ENCODE data around the gene PMIS2. TPM values are rescaled to one million over a fixed set of nuclear protein-coding genes. Genes with fewer than 3 reads are reported as not detected.
"Not testable (repeated sequence)": the region's sequence is repeated elsewhere in the genome, so short reads cannot be mapped to it uniquely, and the experiment has no call there.

PMIS2 gene
- total and polyA plus RNA-seq, 4 donors: not detected

- ATAC-seq (ENCODE audit: low FRiP score): no peak
- H3K4me3 ChIP-seq (ENCODE audit: low read length in 2 of 2): no peak overlapping the region
- H3K36me3 ChIP-seq (ENCODE audit: control insufficient read depth in 1 of 2, insufficient read depth in 2 of 2, low read length in 1 of 2): no peaks in the 10 kb centered on the region
- intact Hi-C loops (cut with DNase I): no loop called here
- no peaks in the 10 kb centered on the region for H3K9me3 ChIP-seq (ENCODE audit: control insufficient read depth, low read length)
- H3K27me3 ChIP-seq (ENCODE audit: control insufficient read depth in 1 of 2, insufficient read depth in 2 of 2, low read length in 1 of 2): no peaks in the 10 kb centered on the region
- H3K4me1 ChIP-seq (ENCODE audit: control insufficient read depth in 1 of 2, insufficient read depth in 2 of 2, low read length in 2 of 2): no peaks in the 10 kb centered on the region
- 97 to 100% methylated on average over 1 of the region's 1 CpG for WGBS, 2 donors
- DNase-seq: no peak
- no peak overlapping the region for H3K27ac ChIP-seq (ENCODE audit: low read depth in 1 of 2, low read length in 2 of 2)
These were observed 10.0 kb downstream of the PMIS2 start for GRCh38 chr19:35595928-35596327.

- H3K36me3 ChIP-seq (ENCODE audit: control insufficient read depth in 1 of 2, insufficient read depth in 2 of 2, low read length in 1 of 2): no peaks in the 10 kb centered on the region
- no peaks in the 10 kb centered on the region for H3K27me3 ChIP-seq (ENCODE audit: control insufficient read depth in 1 of 2, insufficient read depth in 2 of 2, low read length in 1 of 2)
- 63 to 72% methylated on average over 4 of the region's 4 CpGs for WGBS, 2 donors
- DNase-seq (peak in 1 of 2 donors; percentile 8), ATAC-seq (ENCODE audit: low FRiP score) (no peak)
- H3K4me1 ChIP-seq (ENCODE audit: control insufficient read depth in 1 of 2, insufficient read depth in 2 of 2, low read length in 2 of 2): no peaks in the 10 kb centered on the region
- H3K9me3 ChIP-seq (ENCODE audit: control insufficient read depth, low read length): no peaks in the 10 kb centered on the region
- H3K4me3 ChIP-seq (ENCODE audit: low read length in 2 of 2): no peak overlapping the region
- H3K27ac ChIP-seq (ENCODE audit: low read depth in 1 of 2, low read length in 2 of 2): no peak overlapping the region
- intact Hi-C loops (cut with DNase I): no loop called here
These were observed 10.5 kb downstream of the PMIS2 start for GRCh38 chr19:35596366-35596999.

DNA sequence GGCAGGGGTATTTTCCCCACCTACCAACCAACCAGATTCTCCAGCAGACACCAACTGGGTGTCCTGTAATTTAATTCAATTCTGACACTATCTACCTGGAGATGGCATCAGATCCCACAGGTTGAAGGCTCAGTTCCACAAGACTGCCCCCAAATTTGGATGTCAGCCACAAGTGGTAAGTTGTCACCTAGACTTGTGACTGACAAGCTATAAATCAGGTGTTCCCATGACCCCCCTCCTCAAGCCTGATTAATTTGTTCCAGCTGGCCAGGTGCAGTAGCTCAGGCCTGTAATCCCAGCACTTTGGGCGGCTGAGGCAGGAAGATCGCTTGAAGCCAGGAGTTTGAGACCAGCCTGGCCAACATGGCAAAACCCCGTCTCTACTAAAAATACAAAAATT is 16.0 kb downstream of the PMIS2 start:
- Histone ChIP-seq H3K4me3 (ENCODE audit: low read length in 2 of 2) (no peak overlapping the region), H3K27me3 (ENCODE audit: control insufficient read depth in 1 of 2, insufficient read depth in 2 of 2, low read length in 1 of 2) (no peaks in the 10 kb centered on the region), H3K9me3 (ENCODE audit: control insufficient read depth, low read length) (no peaks in the 10 kb centered on the region), H3K4me1 (ENCODE audit: control insufficient read depth in 1 of 2, insufficient read depth in 2 of 2, low read length in 2 of 2) (no peaks in the 10 kb centered on the region), H3K27ac (ENCODE audit: low read depth in 1 of 2, low read length in 2 of 2) (no peak overlapping the region), H3K36me3 (ENCODE audit: control insufficient read depth in 1 of 2, insufficient read depth in 2 of 2, low read length in 1 of 2) (no peaks in the 10 kb centered on the region)
- ATAC-seq (ENCODE audit: low FRiP score) (no peak), DNase-seq (peak in 1 of 2 donors; percentile 10)
- intact Hi-C loops (cut with DNase I): no loop called here
- 88 to 96% methylated on average over 3 of the region's 3 CpGs for WGBS, 2 donors

DNA sequence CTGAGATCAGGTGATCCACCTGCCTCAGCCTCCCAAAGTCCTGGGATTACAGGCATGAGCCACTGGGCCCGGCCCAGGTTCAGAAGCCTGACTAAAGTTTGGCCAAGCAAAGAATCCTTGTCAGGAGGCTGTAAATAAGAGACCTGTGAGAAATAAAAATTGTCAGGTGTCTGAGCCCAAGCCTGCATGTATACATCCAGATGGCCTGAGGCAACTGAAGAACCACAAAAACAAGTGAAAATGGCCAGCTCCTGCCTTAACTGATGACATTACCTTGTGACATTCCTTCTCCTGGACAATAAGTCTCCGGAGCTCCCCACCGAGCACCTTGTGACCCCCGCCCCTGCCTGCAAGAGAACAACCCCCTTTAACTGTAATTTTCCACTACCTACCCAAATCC is 18.5 kb downstream of the PMIS2 start:
- H3K4me3 ChIP-seq (ENCODE audit: low read length in 2 of 2): not testable (repeated sequence)

DNA sequence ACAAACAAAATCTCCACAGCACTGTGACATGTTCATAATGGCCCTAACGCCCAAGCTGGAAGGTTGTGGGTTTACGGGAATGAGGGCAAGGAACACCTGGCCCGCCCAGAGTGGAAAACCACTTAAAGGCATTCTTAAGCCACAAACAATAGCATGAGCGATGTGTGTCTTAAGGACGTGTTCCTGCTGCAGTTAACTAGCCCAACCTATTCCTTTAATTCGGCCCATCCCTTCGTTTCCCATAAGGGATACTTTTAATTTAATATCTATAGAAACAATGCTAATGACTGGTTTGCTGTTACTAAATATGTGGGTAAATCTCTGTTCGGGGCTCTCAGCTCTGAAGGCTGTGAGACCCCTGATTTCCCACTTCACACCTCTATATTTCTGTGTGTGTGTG is 21.2 kb downstream of the PMIS2 start:
- H3K9me3 ChIP-seq (ENCODE audit: control insufficient read depth, low read length); ATAC-seq (ENCODE audit: low FRiP score); H3K27ac ChIP-seq (ENCODE audit: low read depth in 1 of 2, low read length in 2 of 2); H3K27me3 ChIP-seq (ENCODE audit: control insufficient read depth in 1 of 2, insufficient read depth in 2 of 2, low read length in 1 of 2); DNase-seq; H3K4me3 ChIP-seq (ENCODE audit: low read length in 2 of 2); H3K36me3 ChIP-seq (ENCODE audit: control insufficient read depth in 1 of 2, insufficient read depth in 2 of 2, low read length in 1 of 2); intact Hi-C loops (cut with DNase I); H3K4me1 ChIP-seq (ENCODE audit: control insufficient read depth in 1 of 2, insufficient read depth in 2 of 2, low read length in 2 of 2): not testable (repeated sequence)
- WGBS, 2 donors: 88 to 91% methylated on average over 8 of the region's 8 CpGs

More for the DNA sequence above, 18.5 kb downstream of the PMIS2 start:
- H3K4me1 ChIP-seq (ENCODE audit: control insufficient read depth in 1 of 2, insufficient read depth in 2 of 2, low read length in 2 of 2); H3K36me3 ChIP-seq (ENCODE audit: control insufficient read depth in 1 of 2, insufficient read depth in 2 of 2, low read length in 1 of 2); intact Hi-C loops (cut with DNase I); H3K9me3 ChIP-seq (ENCODE audit: control insufficient read depth, low read length); H3K27ac ChIP-seq (ENCODE audit: low read depth in 1 of 2, low read length in 2 of 2); H3K27me3 ChIP-seq (ENCODE audit: control insufficient read depth in 1 of 2, insufficient read depth in 2 of 2, low read length in 1 of 2); ATAC-seq (ENCODE audit: low FRiP score): not testable (repeated sequence)
- peak in 1 of 2 donors; percentile 45 for DNase-seq
- WGBS, 2 donors: 83 to 86% methylated on average over 4 of the region's 4 CpGs

- intact Hi-C loops (cut with DNase I): no loop called here
- H3K9me3 ChIP-seq (ENCODE audit: control insufficient read depth, low read length): peaks cover 2% of the 10 kb centered on the region
- 81 to 82% methylated on average over 3 of the region's 3 CpGs for WGBS, 2 donors
- no peaks in the 10 kb centered on the region for H3K27me3 ChIP-seq (ENCODE audit: control insufficient read depth in 1 of 2, insufficient read depth in 2 of 2, low read length in 1 of 2)
- H3K36me3 ChIP-seq (ENCODE audit: control insufficient read depth in 1 of 2, insufficient read depth in 2 of 2, low read length in 1 of 2): no peaks in the 10 kb centered on the region
- no peaks in the 10 kb centered on the region for H3K4me1 ChIP-seq (ENCODE audit: control insufficient read depth in 1 of 2, insufficient read depth in 2 of 2, low read length in 2 of 2)
- ATAC-seq (ENCODE audit: low FRiP score) (no peak), DNase-seq (no peak)
- H3K4me3 ChIP-seq (ENCODE audit: low read length in 2 of 2): no peak overlapping the region
- no peak overlapping the region for H3K27ac ChIP-seq (ENCODE audit: low read depth in 1 of 2, low read length in 2 of 2)
These were observed 21.7 kb downstream of the PMIS2 start for GRCh38 chr19:35607661-35608060.

- ATAC-seq (ENCODE audit: low FRiP score) (no peak), DNase-seq (no peak)
- Histone ChIP-seq H3K36me3 (ENCODE audit: control insufficient read depth in 1 of 2, insufficient read depth in 2 of 2, low read length in 1 of 2) (no peaks in the 10 kb centered on the region), H3K4me3 (ENCODE audit: low read length in 2 of 2) (no peak overlapping the region), H3K27ac (ENCODE audit: low read depth in 1 of 2, low read length in 2 of 2) (no peak overlapping the region), H3K27me3 (ENCODE audit: control insufficient read depth in 1 of 2, insufficient read depth in 2 of 2, low read length in 1 of 2) (no peaks in the 10 kb centered on the region), H3K4me1 (ENCODE audit: control insufficient read depth in 1 of 2, insufficient read depth in 2 of 2, low read length in 2 of 2) (no peaks in the 10 kb centered on the region), H3K9me3 (ENCODE audit: control insufficient read depth, low read length) (peaks cover 2% of the 10 kb centered on the region)
- intact Hi-C loops (cut with DNase I): no loop called here
- 71 to 81% methylated on average over 2 of the region's 2 CpGs for WGBS, 2 donors
These were observed 22.3 kb downstream of the PMIS2 start for GRCh38 chr19:35608251-35608650.

DNA sequence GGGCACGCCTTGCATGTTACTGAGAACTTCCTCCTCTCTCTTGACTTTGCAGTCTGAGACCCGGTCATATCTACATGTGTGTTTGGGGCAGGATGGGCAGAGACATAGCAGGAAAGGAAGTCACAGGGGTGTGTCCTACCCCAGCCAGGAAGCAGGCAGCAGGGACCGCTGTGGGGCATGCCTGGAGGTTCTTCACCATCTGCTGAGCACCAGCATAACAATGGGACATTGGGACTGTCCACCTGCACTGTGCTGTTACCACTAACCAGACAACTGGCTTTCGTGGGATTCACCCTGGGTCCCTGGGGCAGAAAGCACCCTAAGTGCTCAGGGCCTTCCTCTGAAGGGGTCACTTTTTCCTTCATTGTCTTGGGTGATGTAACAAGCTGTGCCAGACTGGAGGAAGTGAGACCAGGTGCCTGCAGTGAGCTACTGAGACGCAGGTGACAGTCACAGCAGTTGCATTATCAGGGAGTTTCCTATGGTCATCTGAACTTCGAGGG is 23.9 kb downstream of the PMIS2 start:
- DNase-seq (no peak), ATAC-seq (ENCODE audit: low FRiP score) (no peak)
- Histone ChIP-seq H3K4me1 (ENCODE audit: control insufficient read depth in 1 of 2, insufficient read depth in 2 of 2, low read length in 2 of 2) (no peaks in the 10 kb centered on the region), H3K9me3 (ENCODE audit: control insufficient read depth, low read length) (peaks cover 2% of the 10 kb centered on the region), H3K27me3 (ENCODE audit: control insufficient read depth in 1 of 2, insufficient read depth in 2 of 2, low read length in 1 of 2) (no peaks in the 10 kb centered on the region), H3K36me3 (ENCODE audit: control insufficient read depth in 1 of 2, insufficient read depth in 2 of 2, low read length in 1 of 2) (no peaks in the 10 kb centered on the region), H3K27ac (ENCODE audit: low read depth in 1 of 2, low read length in 2 of 2) (no peak overlapping the region), H3K4me3 (ENCODE audit: low read length in 2 of 2) (no peak overlapping the region)
- intact Hi-C loops (cut with DNase I): loop anchor here (5.0 kb wide), 2 partner anchors 63 to 103 kb away; partner anchors contain the start of gene TMEM147 (in 2 of the 2)
- WGBS, 2 donors: 72 to 75% methylated on average over 6 of the region's 6 CpGs

DNA sequence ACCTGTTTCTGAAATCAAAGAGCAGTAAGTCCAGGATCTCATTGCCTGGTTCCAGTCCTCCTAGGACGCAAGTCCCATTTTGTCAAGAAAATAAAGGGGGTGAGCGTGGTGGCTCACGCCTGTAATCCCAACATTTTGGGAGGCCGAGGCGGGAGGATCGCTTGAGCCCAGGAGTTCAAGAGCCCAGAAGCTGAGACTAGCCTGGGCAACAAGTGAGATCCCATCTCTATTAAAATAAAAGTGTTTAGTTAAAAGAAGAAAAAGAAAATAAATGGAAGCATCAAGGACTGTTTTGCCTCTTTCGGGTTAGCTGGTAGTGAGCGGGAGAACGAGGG is 26.2 kb downstream of the PMIS2 start:
- Histone ChIP-seq H3K4me1 (ENCODE audit: control insufficient read depth in 1 of 2, insufficient read depth in 2 of 2, low read length in 2 of 2) (no peaks in the 10 kb centered on the region), H3K9me3 (ENCODE audit: control insufficient read depth, low read length) (peaks cover 2% of the 10 kb centered on the region), H3K4me3 (ENCODE audit: low read length in 2 of 2) (peak overlapping the region in 1 of 2 donors; percentile 14), H3K27me3 (ENCODE audit: control insufficient read depth in 1 of 2, insufficient read depth in 2 of 2, low read length in 1 of 2) (no peaks in the 10 kb centered on the region), H3K36me3 (ENCODE audit: control insufficient read depth in 1 of 2, insufficient read depth in 2 of 2, low read length in 1 of 2) (no peaks in the 10 kb centered on the region), H3K27ac (ENCODE audit: low read depth in 1 of 2, low read length in 2 of 2) (no peak overlapping the region)
- WGBS, 2 donors: 31 to 44% methylated on average over 9 of the region's 9 CpGs
- DNase-seq (no peak), ATAC-seq (ENCODE audit: low FRiP score) (no peak)
- intact Hi-C loops (cut with DNase I): loop anchor here (5.0 kb wide), 2 partner anchors 65 to 105 kb away; partner anchors contain the start of gene TMEM147 (in 2 of the 2)

Measured in aorta (tissue), 5 donors.